Measurements from ENCODE around the gene DDC.

- TF ChIP-seq CTCF (IDR thresholded peaks at IDR 0.05), result no peak
- TF ChIP-seq EZH2 (IDR thresholded peaks at IDR 0.05; ENCODE audit: borderline replicate concordance, insufficient read depth, low read depth, low read length, poor library complexity, severe bottlenecking), result no peak
Observed at GRCh38 chr7:50431316-50431715, 133.9 kb downstream of the DDC start.
